Stimulated activated CD4-positive, alpha-beta T cell treated with anti-CD3 and anti-CD28 coated beads, Interleukin-15, amount 100 ng/mL, for 1 hour (primary cell): ENCODE results near the gene RPS27L.
"Not testable (repeated sequence)": the region's sequence is repeated elsewhere in the genome, so short reads cannot be mapped to it uniquely, and the experiment has no call there.

ENCODE experiments used
- DNase-seq, 2 donors: peaks; one replicate each; pipeline ENCODE4 v3.0.0-alpha.2; 2020; ENCODE audit warnings: low read depth in 1 of 2, low spot score in 1 of 2

Gene RPS27L

DNA sequence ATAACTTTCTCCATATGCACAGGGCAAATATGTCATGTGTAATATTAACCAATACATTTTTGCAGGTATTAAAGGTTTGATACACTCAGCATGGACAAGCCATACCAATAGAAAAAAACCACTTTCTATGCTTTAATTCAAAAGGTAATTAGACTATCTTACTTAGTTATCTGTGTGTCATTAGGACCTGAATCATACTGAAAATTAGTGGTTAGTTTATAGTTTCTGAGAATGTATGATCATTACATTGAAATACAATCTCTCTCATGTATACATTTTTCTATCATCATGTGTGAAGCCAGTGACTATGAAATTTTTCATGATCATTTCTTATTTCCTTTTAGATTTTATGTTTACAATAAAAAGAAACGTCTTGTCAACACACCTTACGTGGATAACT is 16.3 kb downstream of the RPS27L start:
- DNase-seq: no peak

DNA sequence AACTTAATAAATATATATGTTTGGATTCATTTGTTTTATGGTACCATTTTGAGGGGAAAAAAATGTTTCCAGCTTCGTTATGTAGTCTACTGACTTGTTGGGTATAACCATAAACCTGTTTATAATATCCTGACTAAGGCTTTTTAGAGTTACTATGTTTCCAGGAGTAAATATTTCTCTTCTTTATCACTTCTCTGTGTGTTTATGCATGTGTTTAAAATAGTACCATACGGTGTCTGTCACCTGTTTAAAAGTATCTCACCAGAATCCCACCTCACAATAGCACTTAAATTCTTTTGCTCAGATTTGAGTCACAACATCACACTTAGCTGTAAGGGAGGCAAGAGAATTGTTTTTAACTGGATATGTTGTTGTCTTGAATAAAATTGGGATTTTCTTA is 20.5 kb downstream of the RPS27L start:
- DNase-seq: no peak

GRCh38 chr15:63135804-63136203 is 21.5 kb downstream of the RPS27L start:
- no peak for DNase-seq

- DNase-seq: no peak
These were observed 22.0 kb downstream of the RPS27L start for GRCh38 chr15:63135281-63135680.

- DNase-seq: no peak
These were observed 22.9 kb downstream of the RPS27L start for GRCh38 chr15:63134245-63134985.

- DNase-seq: no peak
These were observed 23.5 kb downstream of the RPS27L start for GRCh38 chr15:63133786-63134185.

- DNase-seq: no peak
These were observed 30.6 kb downstream of the RPS27L start for GRCh38 chr15:63126726-63127125.

- DNase-seq: no peak
These were observed 32.8 kb downstream of the RPS27L start for GRCh38 chr15:63124506-63124905.

DNA sequence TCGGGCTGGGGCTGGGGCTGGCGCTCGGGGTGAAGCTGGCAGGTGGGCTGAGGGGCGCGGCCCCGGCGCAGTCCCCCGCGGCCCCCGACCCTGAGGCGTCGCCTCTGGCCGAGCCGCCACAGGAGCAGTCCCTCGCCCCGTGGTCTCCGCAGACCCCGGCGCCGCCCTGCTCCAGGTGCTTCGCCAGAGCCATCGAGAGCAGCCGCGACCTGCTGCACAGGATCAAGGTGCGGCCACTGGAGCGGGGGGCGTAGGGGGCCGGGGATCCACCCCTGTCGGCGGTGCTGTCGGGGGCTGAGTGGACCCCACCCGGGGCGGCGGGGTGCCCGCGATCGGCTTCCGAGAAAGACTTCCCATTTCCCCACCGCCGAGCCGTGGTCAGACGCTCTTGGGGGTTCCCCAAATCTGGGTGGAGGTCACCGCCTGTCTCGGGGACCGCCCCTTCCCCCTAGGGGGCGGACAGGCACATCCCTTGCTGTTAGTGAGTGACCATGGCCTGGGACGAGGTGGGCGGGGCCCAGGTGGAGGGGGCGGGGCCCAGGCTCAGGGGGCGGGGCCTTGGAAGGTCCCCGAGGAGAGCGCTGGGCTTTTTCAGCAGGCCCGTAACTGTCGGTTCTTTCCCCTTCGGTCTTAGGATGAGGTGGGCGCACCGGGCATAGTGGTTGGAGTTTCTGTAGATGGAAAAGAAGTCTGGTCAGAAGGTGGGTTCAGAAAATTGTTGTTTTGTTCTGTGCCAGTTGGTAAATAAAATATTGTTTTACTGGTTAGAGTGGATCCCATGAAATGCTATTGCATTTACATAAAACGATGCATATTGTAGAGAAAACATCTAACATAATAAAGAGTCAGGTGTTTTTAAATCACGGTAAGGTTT is 35.0 kb downstream of the RPS27L start:
- peak; percentile 24 to 54 for DNase-seq

- peak; percentile 58 to 74 for DNase-seq
These were observed 35.8 kb downstream of the RPS27L start, which contains the start of gene LACTB for GRCh38 chr15:63121382-63122001. TSS of gene LACTB (plus strand) at chr15:63121861. CDS start at chr15:63121872, 11 bp downstream.

- no peak for DNase-seq
These were observed 38.4 kb downstream of the RPS27L start for GRCh38 chr15:63118854-63119253.

DNA sequence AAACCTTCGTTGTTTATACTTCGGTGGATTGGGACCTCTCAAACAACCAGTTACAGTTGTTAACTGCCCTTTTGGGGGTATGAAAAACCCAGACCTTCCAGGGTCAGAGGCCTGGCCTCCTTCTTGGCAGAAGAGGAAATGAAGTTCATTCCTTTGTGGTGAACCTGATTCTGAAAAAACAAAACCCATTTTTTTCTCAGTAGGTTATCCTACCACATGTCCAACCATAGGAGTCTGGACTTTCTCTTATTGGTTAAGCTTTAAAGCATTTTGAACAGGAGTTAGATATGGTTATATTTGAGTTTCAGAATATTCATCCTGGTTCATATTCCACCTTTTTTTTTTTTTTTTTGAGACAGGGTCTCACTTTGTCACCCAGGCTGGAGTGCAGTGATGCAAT is 42.8 kb downstream of the RPS27L start:
- no peak for DNase-seq

- no peak for DNase-seq
These were observed 44.4 kb downstream of the RPS27L start for GRCh38 chr15:63112871-63113270.

GRCh38 chr15:63111481-63111880 is 45.8 kb downstream of the RPS27L start:
- no peak for DNase-seq

- no peak for DNase-seq
These were observed 46.8 kb downstream of the RPS27L start for GRCh38 chr15:63110428-63111026.

- no peak for DNase-seq
These were observed 47.4 kb downstream of the RPS27L start for GRCh38 chr15:63109920-63110319.

- no peak for DNase-seq
These were observed 47.8 kb downstream of the RPS27L start for GRCh38 chr15:63109498-63109897.

- DNase-seq: no peak
These were observed 49.3 kb downstream of the RPS27L start for GRCh38 chr15:63107895-63108546.

DNA sequence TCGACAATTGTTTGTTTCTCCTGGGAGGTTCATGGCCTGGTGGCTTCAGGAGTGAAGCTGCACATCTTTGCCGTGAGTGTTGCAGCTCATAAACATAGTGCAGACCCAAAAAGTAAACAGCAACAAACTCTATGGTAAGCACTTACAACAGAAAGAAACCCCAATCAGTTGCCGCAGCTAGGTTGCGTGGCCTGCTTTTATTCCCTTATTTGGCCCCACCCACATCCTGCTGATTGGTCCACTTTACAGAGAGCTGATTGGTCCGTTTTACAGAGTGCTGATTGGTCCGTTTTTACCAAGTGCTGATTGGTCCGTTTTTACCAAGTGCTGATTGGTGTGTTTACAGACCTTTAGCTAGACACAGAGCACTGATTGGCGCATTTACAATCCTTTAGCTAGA is 51.9 kb downstream of the RPS27L start:
- not testable (repeated sequence) for DNase-seq

- DNase-seq: no peak
These were observed 52.5 kb downstream of the RPS27L start for GRCh38 chr15:63104727-63105126.

- DNase-seq: no peak
These were observed 53.9 kb downstream of the RPS27L start for GRCh38 chr15:63103416-63103815.
